ENCODE measurements around the gene GLIS1.

GRCh38 chr1:53580739-53581475, 158.1 kb downstream of the GLIS1 start:
- TF ChIP-seq CTCF (IDR thresholded peaks at IDR 0.05; ENCODE audit: extremely low read depth in 1 of 2, insufficient read depth in 1 of 2, low read depth in 1 of 2, low read length in 2 of 2) (no peak), POLR2A (IDR thresholded peaks at IDR 0.05; ENCODE audit: low read depth, low read length) (no peak), EZH2 (IDR thresholded peaks at IDR 0.05; ENCODE audit: borderline replicate concordance, low read depth, low read length, severe bottlenecking) (no peak), POLR2AphosphoS5 (IDR thresholded peaks at IDR 0.05; ENCODE audit: insufficient read depth, low read depth, low read length) (no peak), MYC (IDR thresholded peaks at IDR 0.05; ENCODE audit: low read depth, low read length) (no peak)
